Measurements from ENCODE around the gene DOK4. TPM values are rescaled to one million over a fixed set of nuclear protein-coding genes. Genes with fewer than 3 reads are reported as not detected.

The DOK4 gene
- total and polyA plus RNA-seq, 4 donors = 7.8 to 24.6 (median 18.1) TPM

GRCh38 chr16:57505169-57505568 lies 18.9 kb upstream of the DOK4 start:
- no peak for DNase-seq (ENCODE audit: low spot score)
- no peak overlapping the region for H3K9ac ChIP-seq (ENCODE audit: low read depth in 1 of 2, low read length in 2 of 2)

GRCh38 chr16:57504491-57504890 lies 18.2 kb upstream of the DOK4 start:
- Histone ChIP-seq H3K27ac (ENCODE audit: low read depth in 1 of 2, low read length in 2 of 2) (no peak overlapping the region), H3K4me3 (ENCODE audit: low read depth in 1 of 3, low read length in 3 of 3) (no peak overlapping the region), H3K9ac (ENCODE audit: low read depth in 1 of 2, low read length in 2 of 2) (no peak overlapping the region), H3K27me3 (ENCODE audit: control insufficient read depth in 4 of 4, insufficient read depth in 4 of 4, low read length in 3 of 4) (no peaks in the 10 kb centered on the region), H3K36me3 (ENCODE audit: control insufficient read depth in 4 of 4, insufficient read depth in 3 of 4, low read depth in 1 of 4, low read length in 3 of 4) (no peaks in the 10 kb centered on the region), H3K4me1 (ENCODE audit: control insufficient read depth in 4 of 4, insufficient read depth in 4 of 4, low read length in 3 of 4) (peaks cover 5 to 11% (median 7%) of the 10 kb centered on the region in 4 donors), H3K9me3 (ENCODE audit: control insufficient read depth in 4 of 4, low read length in 3 of 4) (no peaks in the 10 kb centered on the region)
- 70% methylated on average over 5 of the region's 5 CpGs for WGBS
- TF ChIP-seq GABPA (IDR thresholded peaks at IDR 0.05 in 1 of 2, conservative IDR thresholded peaks at IDR 0.05 in 1 of 2) = no peak
- no peak for TF ChIP-seq HNF4G (IDR thresholded peaks at IDR 0.05)
- TF ChIP-seq REST (IDR thresholded peaks at IDR 0.05) = no peak
- no peak for TF ChIP-seq RAD21 (IDR thresholded peaks at IDR 0.05)
- TF ChIP-seq ATF3 (IDR thresholded peaks at IDR 0.05) = no peak
- TF ChIP-seq FOXA2 (IDR thresholded peaks at IDR 0.05) = no peak
- TF ChIP-seq EGR1 (IDR thresholded peaks at IDR 0.05; ENCODE audit: low read depth in 2 of 2) = no peak
- no peak for TF ChIP-seq HNF4A (conservative IDR thresholded peaks at IDR 0.05)
- no peak for TF ChIP-seq TAF1 (conservative IDR thresholded peaks at IDR 0.05)
- no peak for TF ChIP-seq CTCF (IDR thresholded peaks at IDR 0.05; ENCODE audit: low read depth, low read length, missing input control)
- no peak for TF ChIP-seq ZBTB33 (IDR thresholded peaks at IDR 0.05)
- DNase-seq (ENCODE audit: low spot score) = no peak

More at GRCh38 chr16:57505169-57505568, 18.9 kb upstream of the DOK4 start:
- WGBS = 84% methylated on average over 6 of the region's 6 CpGs
- no peaks in the 10 kb centered on the region for H3K36me3 ChIP-seq (ENCODE audit: control insufficient read depth in 4 of 4, insufficient read depth in 3 of 4, low read depth in 1 of 4, low read length in 3 of 4)
- no peak for TF ChIP-seq TAF1 (conservative IDR thresholded peaks at IDR 0.05)
- TF ChIP-seq HNF4A (conservative IDR thresholded peaks at IDR 0.05) = no peak
- no peak for TF ChIP-seq FOXA2 (IDR thresholded peaks at IDR 0.05)
- no peak for TF ChIP-seq GABPA (IDR thresholded peaks at IDR 0.05 in 1 of 2, conservative IDR thresholded peaks at IDR 0.05 in 1 of 2)
- TF ChIP-seq RXRA (IDR thresholded peaks at IDR 0.05) = no peak
- no peak for TF ChIP-seq FOXA1 (IDR thresholded peaks at IDR 0.05)
- no peak for TF ChIP-seq ATF3 (IDR thresholded peaks at IDR 0.05)
- TF ChIP-seq SP1 (IDR thresholded peaks at IDR 0.05) = no peak
- TF ChIP-seq MAX (IDR thresholded peaks at IDR 0.05) = no peak
- TF ChIP-seq NR2F2 (IDR thresholded peaks at IDR 0.05) = no peak
- no peak for TF ChIP-seq YY1 (IDR thresholded peaks at IDR 0.05)
- H3K4me3 ChIP-seq (ENCODE audit: low read depth in 1 of 3, low read length in 3 of 3) = no peak overlapping the region
- H3K27ac ChIP-seq (ENCODE audit: low read depth in 1 of 2, low read length in 2 of 2) = no peak overlapping the region
- no peaks in the 10 kb centered on the region for H3K27me3 ChIP-seq (ENCODE audit: control insufficient read depth in 4 of 4, insufficient read depth in 4 of 4, low read length in 3 of 4)
- H3K9me3 ChIP-seq (ENCODE audit: control insufficient read depth in 4 of 4, low read length in 3 of 4) = no peaks in the 10 kb centered on the region
- peaks cover 5 to 11% (median 7%) of the 10 kb centered on the region in 4 donors for H3K4me1 ChIP-seq (ENCODE audit: control insufficient read depth in 4 of 4, insufficient read depth in 4 of 4, low read length in 3 of 4)
